GM04503 (cell line): ENCODE results near the gene RGMA.
"Not testable (repeated sequence)": the region's sequence is repeated elsewhere in the genome, so short reads cannot be mapped to it uniquely, and the experiment has no call there.

Experiments
- DNase-seq: peaks from one replicate; pipeline ENCODE4 v3.0.0-alpha.2; 2012; ENCODE audit warnings: low read depth

RGMA gene

GRCh38 chr15:93048426-93048721 is 40.6 kb downstream of the RGMA start:
- no peak for DNase-seq

DNA sequence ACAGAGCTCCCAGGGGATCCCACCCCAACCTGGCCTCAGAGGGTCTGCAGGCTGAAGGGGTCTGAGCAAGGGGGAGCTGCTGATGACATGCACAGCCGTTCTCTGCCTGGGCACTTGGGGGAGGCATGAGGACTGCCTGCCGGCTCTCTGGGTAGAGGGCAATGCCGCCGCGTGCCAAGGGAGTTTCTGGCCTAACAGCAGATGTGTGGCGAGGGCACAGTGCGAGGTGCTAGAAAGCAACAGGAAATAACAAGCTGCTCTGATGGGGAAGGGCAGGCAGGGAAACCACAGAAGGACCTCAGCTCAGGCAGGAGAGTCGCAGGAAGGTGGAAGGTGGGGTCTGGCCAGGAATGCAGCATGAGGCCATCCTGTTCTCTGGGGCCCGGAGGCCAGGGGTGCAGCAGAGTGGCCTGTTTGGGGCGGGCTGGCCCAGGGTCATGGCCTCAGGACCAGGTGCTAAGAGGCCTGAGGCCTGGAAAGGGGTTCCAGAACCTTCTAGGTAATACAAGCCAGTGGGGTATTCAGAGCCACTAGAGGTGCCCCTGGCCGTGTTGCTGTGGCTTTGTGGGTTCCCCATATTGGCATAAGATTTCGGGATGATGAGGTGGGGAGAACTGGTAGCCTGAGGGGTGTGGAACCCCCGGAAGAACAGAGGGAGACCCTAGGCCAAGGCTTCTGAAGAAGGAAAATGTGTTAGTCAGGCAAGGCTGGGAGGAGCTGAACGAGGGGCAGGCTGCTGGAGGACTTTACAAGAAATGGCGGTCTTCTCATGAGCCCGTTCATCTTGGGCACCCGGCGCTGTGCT is 41.2 kb downstream of the RGMA start:
- no peak for DNase-seq

DNA sequence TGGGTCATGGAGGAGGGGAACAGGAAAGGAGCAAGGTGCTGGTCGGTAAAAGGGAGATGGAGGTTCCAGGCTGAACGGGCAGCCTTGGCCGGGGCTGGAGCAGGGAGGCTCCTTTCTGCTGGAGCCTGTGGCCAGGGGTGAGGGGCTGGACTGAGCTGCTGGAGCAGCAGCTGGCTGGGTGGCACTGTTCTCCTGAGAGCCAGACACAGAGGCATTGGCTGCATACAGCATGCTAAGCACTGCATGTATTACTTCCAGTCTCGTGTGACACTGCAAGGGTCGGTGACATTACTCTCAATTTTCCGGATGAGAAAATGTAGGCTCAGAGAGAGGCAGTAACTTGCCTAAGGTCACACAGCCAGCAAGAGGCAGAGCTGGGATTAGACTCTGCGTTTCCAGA is 42.3 kb downstream of the RGMA start:
- no peak for DNase-seq

DNA sequence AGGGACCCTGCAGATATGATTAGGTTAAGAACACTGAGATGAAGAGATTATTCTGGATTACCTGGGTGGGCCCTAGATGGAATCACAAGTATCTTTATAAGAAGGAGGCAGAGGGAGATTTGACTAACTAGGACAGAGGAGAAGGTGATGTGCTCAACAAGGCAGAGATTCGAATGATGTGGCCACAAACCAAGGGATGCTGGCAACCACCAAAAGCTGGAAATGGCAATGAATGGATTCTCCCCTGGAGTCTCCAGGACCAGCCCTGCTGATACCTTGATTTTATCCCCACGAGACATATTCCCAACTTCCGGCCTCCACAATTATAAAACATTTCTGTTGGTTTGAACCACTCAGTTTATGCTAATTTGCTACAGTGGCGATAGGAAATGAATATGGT is 42.9 kb downstream of the RGMA start:
- DNase-seq: no peak

- DNase-seq: no peak
These were observed 43.7 kb downstream of the RGMA start for GRCh38 chr15:93045191-93045785.

DNA sequence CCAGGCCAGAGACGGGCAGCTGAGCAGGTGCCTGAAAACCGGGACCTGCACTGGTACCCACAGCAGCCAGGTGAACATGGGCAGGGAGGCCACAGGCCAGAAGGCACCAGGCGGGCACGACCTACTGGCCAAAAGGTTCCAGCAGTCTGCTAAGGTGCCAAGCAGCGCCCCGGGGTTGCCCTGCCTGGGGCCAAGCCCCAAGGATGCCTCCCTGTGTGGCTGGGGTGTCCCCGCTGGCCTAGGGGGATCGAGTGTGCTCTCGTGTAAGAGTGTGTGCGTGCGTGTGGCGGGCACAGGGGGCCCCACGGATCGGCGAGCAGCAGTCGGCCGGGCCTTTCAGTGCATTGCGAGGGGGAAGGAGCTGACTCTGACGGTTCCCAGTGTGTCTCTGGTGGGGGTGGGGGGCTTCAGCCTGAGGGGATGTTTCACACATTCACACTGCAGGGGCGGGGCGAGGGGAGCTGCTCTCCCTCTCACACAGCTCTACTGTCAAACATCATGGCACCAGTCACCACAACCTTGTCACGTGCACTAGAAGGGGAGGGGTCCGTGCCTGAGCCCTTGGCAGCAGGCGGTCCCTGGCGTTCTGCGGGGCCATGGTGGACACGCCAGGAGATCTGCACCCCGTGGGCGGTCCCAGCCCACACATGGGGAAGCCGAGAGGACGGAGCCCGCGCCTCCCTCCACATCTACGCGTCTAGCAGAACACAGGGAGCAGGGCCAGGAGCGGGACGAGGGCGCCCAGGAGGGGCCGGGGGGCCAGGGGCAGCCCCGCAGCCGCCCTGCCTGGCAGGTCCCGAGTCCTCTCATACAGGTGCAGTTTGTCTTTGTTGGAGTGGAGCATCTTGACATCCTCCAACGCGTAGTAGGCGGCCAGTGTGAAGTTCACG is 44.5 kb downstream of the RGMA start:
- DNase-seq: no peak

DNA sequence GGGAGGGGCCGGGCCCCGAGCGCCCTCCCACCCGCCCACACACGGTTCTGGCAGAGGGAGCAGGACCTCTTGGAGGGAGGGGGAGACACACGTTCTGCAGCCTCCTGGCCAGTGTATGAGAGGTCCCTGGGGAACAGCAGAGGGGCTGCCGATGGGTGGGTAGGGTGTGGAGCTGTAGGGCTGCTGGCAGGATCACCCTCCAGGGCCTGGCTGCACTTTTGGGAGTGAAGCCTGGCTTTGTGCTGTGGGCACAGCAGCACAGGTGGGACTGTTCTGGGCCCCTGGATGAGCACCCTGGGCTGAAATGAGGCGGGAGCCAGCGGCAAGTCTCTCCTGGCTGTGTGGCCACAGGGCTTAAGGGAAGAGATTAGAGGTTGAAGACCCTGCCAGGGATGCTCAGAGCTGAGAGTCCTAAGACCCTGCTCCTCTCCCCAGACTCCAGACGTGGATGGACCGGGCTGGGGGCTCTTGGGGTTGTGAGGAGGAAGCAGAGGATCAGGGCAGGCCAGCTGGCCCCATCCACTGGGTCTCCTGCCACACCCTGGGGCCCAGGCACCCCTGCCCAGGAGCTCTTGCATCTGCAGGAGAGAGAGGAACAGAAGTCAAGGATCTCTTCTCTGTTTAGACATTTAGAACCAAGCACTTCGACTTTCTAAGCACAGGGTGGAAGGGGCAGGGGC is 45.2 kb downstream of the RGMA start:
- DNase-seq: no peak

GRCh38 chr15:93042691-93043378 is 46.2 kb downstream of the RGMA start:
- DNase-seq: no peak

- DNase-seq: no peak
These were observed 46.8 kb downstream of the RGMA start for GRCh38 chr15:93042211-93042610.

- no peak for DNase-seq
These were observed 47.9 kb downstream of the RGMA start for GRCh38 chr15:93041159-93041547.

DNA sequence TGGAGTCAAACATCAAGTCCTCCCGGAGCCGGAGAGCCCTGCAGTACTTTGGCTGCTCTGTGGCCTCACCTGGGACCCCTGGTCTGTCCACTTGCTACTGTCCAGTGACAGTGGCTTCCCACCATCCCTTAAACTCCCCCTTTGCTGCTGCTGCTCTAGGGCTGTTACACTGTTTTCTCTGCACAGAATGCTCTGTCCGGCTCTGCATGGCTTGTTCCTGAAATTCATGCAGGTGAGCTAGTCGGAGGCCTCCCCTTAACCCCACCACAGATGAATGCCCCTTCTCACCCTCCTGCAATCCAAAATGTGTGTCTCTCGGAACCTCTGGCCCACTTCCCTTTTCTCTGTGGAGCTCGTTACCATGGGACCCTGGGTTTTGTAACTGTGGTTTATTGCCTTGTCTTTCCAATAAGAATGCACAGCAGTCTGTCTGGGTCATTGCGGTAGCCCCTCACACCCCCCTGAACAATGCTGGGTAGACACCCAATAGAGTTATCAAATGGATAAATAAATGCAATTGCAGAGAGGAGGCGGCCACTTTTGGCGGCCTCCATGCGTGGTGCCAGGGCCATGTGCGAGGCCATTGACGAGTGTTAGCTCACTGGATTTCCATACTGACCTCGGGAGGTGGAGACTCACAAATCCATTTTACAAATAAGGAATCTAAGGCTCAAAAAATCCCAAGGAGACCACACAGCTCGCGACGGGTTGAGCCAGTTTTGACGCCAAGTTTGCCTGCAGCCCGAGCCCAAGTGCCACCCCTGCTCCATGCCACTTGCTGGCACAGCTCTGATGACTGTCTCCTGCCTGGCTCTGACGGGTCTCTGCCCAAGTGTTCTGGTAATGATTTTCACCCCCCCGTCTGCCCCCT is 48.5 kb downstream of the RGMA start:
- DNase-seq: no peak

GRCh38 chr15:93039562-93040287 is 49.3 kb downstream of the RGMA start:
- DNase-seq: not testable (repeated sequence)

- no peak for DNase-seq
These were observed 50.9 kb downstream of the RGMA start for GRCh38 chr15:93037820-93038705.

- DNase-seq: no peak
These were observed 51.8 kb downstream of the RGMA start for GRCh38 chr15:93036951-93037819.

GRCh38 chr15:93035953-93036810 is 52.8 kb downstream of the RGMA start:
- no peak for DNase-seq

DNA sequence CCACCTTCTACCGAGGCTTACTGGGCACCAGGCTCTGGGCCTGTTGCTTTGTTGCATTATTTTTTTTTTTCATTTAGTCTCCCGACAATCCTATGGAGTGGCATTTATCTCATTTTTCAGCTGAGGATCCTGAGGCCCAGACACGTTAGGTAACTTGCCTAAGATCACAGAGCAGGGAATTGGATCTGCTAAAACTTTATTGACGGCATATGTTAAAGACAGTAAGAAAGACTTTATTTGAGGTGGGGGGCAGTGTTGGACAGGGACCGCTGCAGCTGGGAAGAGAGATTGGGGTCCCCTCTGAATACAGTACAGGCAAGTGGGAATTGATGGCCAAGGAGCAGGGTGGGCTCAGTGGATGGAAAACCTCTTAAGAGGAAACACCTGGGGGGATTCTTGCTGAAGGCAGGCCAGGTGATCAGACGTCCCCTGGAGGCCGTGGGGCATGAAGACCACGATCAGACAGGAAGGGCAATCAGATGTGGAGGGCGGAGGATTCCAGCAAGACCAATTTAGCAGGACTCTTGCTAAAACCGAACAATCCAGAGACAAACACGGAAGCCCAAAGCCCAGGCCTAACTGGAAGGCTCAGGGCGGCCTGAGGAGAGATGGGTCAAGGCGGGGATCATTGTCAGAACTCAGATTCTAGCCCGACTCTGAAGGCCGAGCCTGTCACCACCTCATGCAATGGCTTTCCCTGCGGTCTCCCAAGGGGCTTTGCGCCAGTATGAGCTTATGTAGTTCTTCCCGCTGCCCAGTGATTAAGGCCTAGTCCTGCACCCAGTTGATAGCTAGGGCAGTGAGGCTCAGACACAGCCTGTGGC is 53.7 kb downstream of the RGMA start:
- no peak for DNase-seq
